GM13976 (cell line): ENCODE data around the gene LRRC34.

Experiments used
- DNase-seq: peaks from one replicate; pipeline ENCODE4 v3.0.0; 2012; ENCODE audit warnings: low spot score
- in situ Hi-C: fragments of 300-500 bp; cut with MboI; formaldehyde crosslinking; loops from one replicate; pipeline ENCODE4 v1.12.0; 2022; ENCODE audit warnings: low sequenced_read_pairs, mixed read lengths, inconsistent platforms; ENCODE audit not compliant: unreplicated experiment
- TF ChIP-seq, protein P1 (sequence below): IDR thresholded peaks from 2 replicates; pipeline ENCODE4 v1.5.1; 2012; ENCODE audit warnings: borderline replicate concordance, mild to moderate bottlenecking; ENCODE audit not compliant: insufficient read depth; ENCODE audit errors: extremely low read depth, missing control alignments, control extremely low read depth

LRRC34 gene

GRCh38 chr3:169750665-169751064 lies 62.0 kb downstream of the LRRC34 start:
- in situ Hi-C loops = no loop called here
- TF ChIP-seq, protein P1, sequence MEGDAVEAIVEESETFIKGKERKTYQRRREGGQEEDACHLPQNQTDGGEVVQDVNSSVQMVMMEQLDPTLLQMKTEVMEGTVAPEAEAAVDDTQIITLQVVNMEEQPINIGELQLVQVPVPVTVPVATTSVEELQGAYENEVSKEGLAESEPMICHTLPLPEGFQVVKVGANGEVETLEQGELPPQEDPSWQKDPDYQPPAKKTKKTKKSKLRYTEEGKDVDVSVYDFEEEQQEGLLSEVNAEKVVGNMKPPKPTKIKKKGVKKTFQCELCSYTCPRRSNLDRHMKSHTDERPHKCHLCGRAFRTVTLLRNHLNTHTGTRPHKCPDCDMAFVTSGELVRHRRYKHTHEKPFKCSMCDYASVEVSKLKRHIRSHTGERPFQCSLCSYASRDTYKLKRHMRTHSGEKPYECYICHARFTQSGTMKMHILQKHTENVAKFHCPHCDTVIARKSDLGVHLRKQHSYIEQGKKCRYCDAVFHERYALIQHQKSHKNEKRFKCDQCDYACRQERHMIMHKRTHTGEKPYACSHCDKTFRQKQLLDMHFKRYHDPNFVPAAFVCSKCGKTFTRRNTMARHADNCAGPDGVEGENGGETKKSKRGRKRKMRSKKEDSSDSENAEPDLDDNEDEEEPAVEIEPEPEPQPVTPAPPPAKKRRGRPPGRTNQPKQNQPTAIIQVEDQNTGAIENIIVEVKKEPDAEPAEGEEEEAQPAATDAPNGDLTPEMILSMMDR = no peak
- DNase-seq = no peak

DNA sequence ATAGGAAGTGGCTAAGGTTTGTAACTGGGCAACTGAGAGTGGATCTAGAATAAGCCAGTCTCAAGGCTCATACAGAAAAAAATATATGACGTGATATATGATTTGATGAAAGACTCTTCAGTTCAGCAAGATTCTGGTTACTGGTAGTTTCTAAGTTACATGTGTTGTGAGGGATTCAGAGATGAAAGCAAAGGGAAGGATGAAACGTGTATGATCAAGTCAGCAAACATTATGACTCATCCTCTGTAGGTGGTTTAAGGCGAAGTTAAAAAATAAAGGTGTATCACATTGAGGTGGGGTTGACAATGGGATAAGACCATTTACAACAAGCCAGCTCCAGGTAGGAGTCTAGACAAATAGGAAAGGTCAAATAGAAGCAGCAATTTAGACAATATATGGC lies 64.0 kb downstream of the LRRC34 start:
- TF ChIP-seq, protein P1 = no peak
- DNase-seq = no peak
- in situ Hi-C loops = no loop called here

GRCh38 chr3:169746924-169747323 lies 65.8 kb downstream of the LRRC34 start:
- in situ Hi-C loops = no loop called here
- TF ChIP-seq, protein P1 = no peak
- DNase-seq = no peak

- TF ChIP-seq, protein P1 = peak; percentile 32
- DNase-seq = no peak
- in situ Hi-C loops = no loop called here
These were observed 68.2 kb downstream of the LRRC34 start for GRCh38 chr3:169744366-169745054.
